Activated gamma-delta T cell (primary cell): ENCODE measurements around the gene NCAPD2.

ENCODE experiments used
- DNase-seq: peaks from one replicate; lab custom pipeline; 2025; lab: John Stamatoyannopoulos, UW

The NCAPD2 gene

GRCh38 chr12:6574576-6575295 lies 80.8 kb downstream of the NCAPD2 start:
- no peak for DNase-seq

DNA sequence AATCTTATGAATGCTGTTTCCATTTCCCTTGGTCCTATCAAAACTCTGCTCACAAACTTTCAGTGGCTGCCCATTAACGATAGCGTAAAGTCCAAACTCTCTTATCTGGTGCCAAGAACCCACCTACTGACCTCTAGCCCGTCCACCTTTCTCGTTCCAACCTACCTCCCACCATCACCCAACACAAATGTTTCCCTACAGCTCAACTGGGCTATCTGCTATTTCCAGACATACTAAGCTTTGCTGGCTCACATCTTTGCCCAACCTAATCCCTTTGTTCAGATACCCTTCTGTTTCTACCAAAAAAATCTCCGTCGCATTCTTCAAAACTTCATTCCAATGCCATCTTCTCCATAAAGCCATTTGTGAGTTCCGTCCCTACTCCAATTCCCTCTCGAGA lies 81.7 kb downstream of the NCAPD2 start:
- DNase-seq = no peak
